Uterus (tissue), 4 donors: ENCODE measurements around the gene MYL12B. TPM values are rescaled to one million over a fixed set of nuclear protein-coding genes. Genes with fewer than 3 reads are reported as not detected.

Experiments
- DNase-seq, 2 donors: peaks; one replicate each; pipeline ENCODE4 v3.0.0-alpha.2; 2019 to 2020
- H3K27ac ChIP-seq, 2 donors: fragments of 200-600 bp; sonication (generic); 1 replicate in 1 of 2; 2 replicates in 1 of 2; pipeline ENCODE4 v1.5.1; 2016 to 2018
- H3K27me3 ChIP-seq, 2 donors: fragments of 200-600 bp; sonication (generic); one replicate each; pipeline ENCODE4 v1.5.1; 2018 to 2019; ENCODE audit warnings: control low read depth in 1 of 2
- H3K36me3 ChIP-seq, 2 donors: fragments of 200-600 bp; sonication (generic); one replicate each; pipeline ENCODE4 v1.5.1; 2019; ENCODE audit warnings: control low read depth in 1 of 2
- H3K4me1 ChIP-seq, 2 donors: fragments of 200-600 bp; sonication (generic); one replicate each; pipeline ENCODE4 v1.5.1; 2018 to 2019; ENCODE audit warnings: control low read depth in 1 of 2
- H3K4me3 ChIP-seq, 2 donors: fragments of 200-600 bp; sonication (generic); 1 replicate in 1 of 2; 2 replicates in 1 of 2; pipeline ENCODE4 v1.5.1; 2018 to 2019; ENCODE audit warnings: mild to moderate bottlenecking in 1 of 2
- H3K9me3 ChIP-seq, 2 donors: fragments of 200-600 bp; sonication (generic); one replicate each; pipeline ENCODE4 v1.5.1; 2019; ENCODE audit warnings: control low read depth in 1 of 2
- POLR2A ChIP-seq, 2 donors: fragments of 450-650 bp; IDR thresholded peaks; one replicate each; pipeline ENCODE4 v1.6.1; 2016; ENCODE audit warnings: antibody characterized with exemption in 2 of 2, mild to moderate bottlenecking in 1 of 2, moderate library complexity in 1 of 2
- intact Hi-C: fragments of 100-400 bp; cut with DNase I; formaldehyde crosslinking; loops from one replicate; pipeline ENCODE4 v1.15.1; 2023; ENCODE audit warnings: low total_unique reads
- total RNA-seq, 4 donors: library from RNA; depleted of rRNA in 3 of 4; stranded (reverse); fragments of >200 nt in 3 of 4; gene quantifications; one replicate each; pipeline versions ENCODE4 v1.1.0 to v1.2.4, GENCODE V29; 2014 to 2023
- TF ChIP-seq, protein P1 (sequence below), 4 experiments: fragments of 200-600 bp in 2 of 4; fragments of 450-650 bp in 2 of 4; sonication (generic) in 2 of 4; IDR thresholded peaks; one replicate each; pipeline ENCODE4 v1.5.1; 2016 to 2019; ENCODE audit warnings: antibody characterized with exemption in 4 of 4, mild to moderate bottlenecking in 2 of 4, moderate library complexity in 1 of 4
- donor health status: DM: yes; HTN: yes; CAD: no.

MYL12B gene
- 100 to 1,000 TPM; 236 to 387 (median 305) TPM for total RNA-seq

DNA sequence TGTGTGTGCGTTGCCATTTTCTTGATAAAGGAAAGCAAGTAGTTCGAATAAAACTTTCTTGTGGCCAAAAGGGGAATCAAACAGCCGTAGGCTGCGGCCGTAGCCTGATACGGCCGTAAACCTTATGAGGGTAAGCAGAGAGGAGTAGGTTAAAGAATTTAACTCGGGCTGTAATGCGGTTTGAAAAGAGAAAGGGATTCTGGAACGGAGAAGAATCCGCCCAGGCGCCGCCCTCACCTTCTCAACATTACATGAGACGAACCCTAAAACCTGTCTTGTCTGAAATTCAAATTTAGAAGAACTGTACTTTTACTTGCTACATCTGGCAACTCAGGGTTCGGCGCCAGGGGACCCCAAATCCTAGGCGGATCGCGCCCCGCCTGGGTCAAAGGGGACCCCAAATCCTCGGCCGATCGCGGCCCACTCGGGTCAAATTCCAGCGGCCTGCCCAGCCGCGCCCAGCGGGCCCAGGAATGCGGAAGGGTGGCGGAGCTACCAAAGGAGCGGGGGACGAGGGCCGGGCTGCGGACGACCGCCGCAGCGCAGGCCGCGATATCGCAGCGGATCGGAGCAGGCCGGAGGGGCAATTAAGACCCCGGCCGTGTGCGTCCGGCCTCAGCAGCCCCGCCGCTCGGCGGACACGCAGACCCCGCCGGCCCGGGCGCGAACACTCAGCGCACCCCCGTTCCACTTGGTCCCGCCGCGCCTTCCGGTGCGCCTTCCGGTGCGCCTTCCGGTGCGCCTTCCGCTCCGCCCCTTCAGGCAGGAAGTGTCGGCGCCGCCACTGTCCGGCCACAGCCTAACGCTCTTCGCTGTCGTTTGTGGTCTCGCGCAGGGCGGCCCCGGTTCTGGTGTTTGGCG is at the start of gene MYL12B:
TSS of gene MYL12B (plus strand) at position 761 of the 861 bp plus-strand sequence. CDS start 10,766 bp downstream, outside the sequence.
- no peaks in the 10 kb centered on the region for H3K9me3 ChIP-seq

DNA sequence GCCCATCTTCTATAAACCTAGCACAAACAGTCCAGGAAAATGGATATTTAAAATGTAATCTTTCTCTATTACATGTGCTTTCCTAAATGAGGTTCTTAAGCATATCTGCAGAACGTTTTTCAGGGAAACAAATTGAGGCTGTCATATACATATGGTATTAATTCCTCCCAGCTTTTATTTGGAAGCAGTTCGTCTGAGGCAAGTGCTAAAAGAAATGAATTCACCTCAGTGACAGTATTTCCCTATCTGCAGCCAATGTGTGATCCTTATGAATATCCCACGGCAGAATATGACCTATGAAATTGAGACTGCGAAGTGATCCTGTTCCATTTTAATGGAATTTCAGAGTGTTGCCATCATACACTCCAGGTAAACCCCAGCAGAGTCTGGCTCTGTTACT is 49.3 kb upstream of the MYL12B start:
- H3K27me3 ChIP-seq, result no peaks in the 10 kb centered on the region
- peak overlapping the region in 1 of 2 donors; percentile 26 for H3K27ac ChIP-seq
- TF ChIP-seq, protein P1, sequence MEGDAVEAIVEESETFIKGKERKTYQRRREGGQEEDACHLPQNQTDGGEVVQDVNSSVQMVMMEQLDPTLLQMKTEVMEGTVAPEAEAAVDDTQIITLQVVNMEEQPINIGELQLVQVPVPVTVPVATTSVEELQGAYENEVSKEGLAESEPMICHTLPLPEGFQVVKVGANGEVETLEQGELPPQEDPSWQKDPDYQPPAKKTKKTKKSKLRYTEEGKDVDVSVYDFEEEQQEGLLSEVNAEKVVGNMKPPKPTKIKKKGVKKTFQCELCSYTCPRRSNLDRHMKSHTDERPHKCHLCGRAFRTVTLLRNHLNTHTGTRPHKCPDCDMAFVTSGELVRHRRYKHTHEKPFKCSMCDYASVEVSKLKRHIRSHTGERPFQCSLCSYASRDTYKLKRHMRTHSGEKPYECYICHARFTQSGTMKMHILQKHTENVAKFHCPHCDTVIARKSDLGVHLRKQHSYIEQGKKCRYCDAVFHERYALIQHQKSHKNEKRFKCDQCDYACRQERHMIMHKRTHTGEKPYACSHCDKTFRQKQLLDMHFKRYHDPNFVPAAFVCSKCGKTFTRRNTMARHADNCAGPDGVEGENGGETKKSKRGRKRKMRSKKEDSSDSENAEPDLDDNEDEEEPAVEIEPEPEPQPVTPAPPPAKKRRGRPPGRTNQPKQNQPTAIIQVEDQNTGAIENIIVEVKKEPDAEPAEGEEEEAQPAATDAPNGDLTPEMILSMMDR (IDR thresholded peaks at IDR 0.05), result no peak
- no peak for TF ChIP-seq POLR2A (IDR thresholded peaks at IDR 0.05)
- intact Hi-C loops, result no loop called here
- no peak overlapping the region for H3K4me3 ChIP-seq
- H3K4me1 ChIP-seq, result peaks cover 0 to 2% of the 10 kb centered on the region in 2 donors
- H3K36me3 ChIP-seq, result no peaks in the 10 kb centered on the region
- H3K9me3 ChIP-seq, result no peaks in the 10 kb centered on the region
- DNase-seq, result no peak

More for the DNA sequence above, at the start of gene MYL12B:
- H3K27ac ChIP-seq, result peak within 1 kb of the TSS; percentile 93 to 96
- H3K36me3 ChIP-seq, result no peaks in the 10 kb centered on the region
- H3K4me3 ChIP-seq, result peak within 1 kb of the TSS; percentile 80 to 91
- TF ChIP-seq, protein P1 (IDR thresholded peaks at IDR 0.05), result peak in 3 of 4 experiments; percentile 4 to 35 (median 20)
- TF ChIP-seq POLR2A (IDR thresholded peaks at IDR 0.05), result peak; percentile 38 to 64
- peaks cover 2 to 5% of the 10 kb centered on the region in 2 donors for H3K4me1 ChIP-seq
- intact Hi-C loops, result no loop called here
- H3K27me3 ChIP-seq, result no peaks in the 10 kb centered on the region
- DNase-seq, result peak; percentile 69 to 80

DNA sequence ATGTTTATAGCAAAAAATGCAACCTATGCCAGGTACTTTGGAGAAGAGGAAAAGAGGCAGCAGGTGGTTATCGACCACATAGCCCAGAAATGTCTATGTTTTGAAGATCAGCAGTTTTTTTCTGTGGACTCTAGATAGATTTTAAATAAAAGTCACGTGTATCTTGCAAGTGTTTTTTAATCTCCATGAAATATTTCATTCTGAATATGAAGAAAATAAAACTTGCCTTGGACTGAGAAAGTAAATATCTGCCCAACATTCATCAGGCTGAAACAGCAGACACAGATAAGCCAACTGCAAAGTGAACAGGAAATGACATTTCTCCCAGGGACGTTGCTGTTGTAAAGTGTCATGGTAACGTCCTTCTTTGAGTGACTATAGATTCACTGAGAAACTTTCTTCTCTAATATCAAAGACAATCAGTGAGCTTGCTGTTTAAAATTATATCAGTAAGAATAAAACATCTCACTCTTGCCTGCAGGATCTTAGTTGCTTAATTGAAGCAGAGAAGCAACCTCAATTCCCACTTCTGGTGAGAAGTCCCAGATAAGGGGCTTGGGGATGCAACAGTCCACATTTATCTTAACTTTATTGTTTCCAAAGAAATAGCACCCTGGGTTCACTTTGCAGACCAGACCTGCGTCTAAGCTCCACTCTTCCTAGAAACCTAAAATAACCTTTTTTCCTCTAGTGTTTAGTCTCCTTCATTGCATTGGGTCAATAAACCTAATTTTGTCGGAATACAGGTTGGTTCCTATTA is 48.5 kb upstream of the MYL12B start:
- no peaks in the 10 kb centered on the region for H3K36me3 ChIP-seq
- no peak overlapping the region for H3K4me3 ChIP-seq
- no peak for TF ChIP-seq POLR2A (IDR thresholded peaks at IDR 0.05)
- TF ChIP-seq, protein P1 (IDR thresholded peaks at IDR 0.05), result no peak
- intact Hi-C loops, result no loop called here
- H3K4me1 ChIP-seq, result peaks cover 0 to 4% of the 10 kb centered on the region in 2 donors
- no peaks in the 10 kb centered on the region for H3K27me3 ChIP-seq
- no peaks in the 10 kb centered on the region for H3K9me3 ChIP-seq
- DNase-seq, result no peak
- H3K27ac ChIP-seq, result no peak overlapping the region

DNA sequence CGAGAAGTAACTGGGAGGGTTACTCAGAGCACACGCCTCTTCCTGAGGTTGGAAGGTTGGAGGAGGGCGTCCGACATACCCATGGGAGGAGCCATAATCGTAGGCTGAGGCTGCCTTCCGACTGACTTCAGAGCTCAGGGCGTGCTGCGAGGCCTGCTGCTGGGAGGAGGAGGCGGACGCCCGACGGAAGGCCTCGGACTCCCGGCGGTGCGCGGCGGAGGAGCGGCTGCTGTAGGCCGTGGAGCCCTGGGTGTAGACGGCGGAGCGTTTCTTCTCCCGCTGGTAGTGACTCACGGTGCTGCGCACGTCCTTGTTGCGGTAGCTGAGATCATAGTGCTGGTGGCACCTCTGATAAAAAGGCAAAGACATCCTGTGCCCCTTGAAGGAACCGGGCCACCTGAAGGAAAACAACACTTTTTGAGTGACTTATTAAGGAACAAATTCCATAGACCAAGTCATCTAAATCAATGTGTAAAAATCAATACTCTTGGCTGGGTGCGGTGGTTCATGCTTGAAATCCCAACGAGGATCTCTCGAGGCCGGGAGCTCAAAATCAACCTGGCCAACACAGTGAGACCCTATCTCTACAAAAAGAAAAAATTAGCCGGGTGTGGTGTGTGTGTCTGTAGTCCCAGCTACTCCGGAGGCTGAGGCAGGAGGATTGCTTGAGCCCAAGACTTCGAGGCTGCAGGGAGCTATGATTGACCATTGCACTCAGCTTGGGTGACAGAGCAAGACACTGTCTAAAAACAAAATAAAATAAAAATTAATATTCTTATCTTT is 46.9 kb upstream of the MYL12B start:
- DNase-seq, result no peak
- Histone ChIP-seq H3K36me3 (no peaks in the 10 kb centered on the region), H3K4me3 (no peak overlapping the region), H3K9me3 (no peaks in the 10 kb centered on the region), H3K4me1 (peaks cover 0 to 4% of the 10 kb centered on the region in 2 donors), H3K27me3 (no peaks in the 10 kb centered on the region), H3K27ac (no peak overlapping the region)
- intact Hi-C loops, result no loop called here
- TF ChIP-seq, protein P1 (IDR thresholded peaks at IDR 0.05), result no peak
- no peak for TF ChIP-seq POLR2A (IDR thresholded peaks at IDR 0.05)
